ENCODE results near the gene PRKAR1B. TPM values are rescaled to one million over a fixed set of nuclear protein-coding genes. Genes with fewer than 3 reads are reported as not detected.
A peak's percentile ranks its signal among the peaks of the same experiment; 100 is the strongest.

Gene PRKAR1B
- total RNA-seq, 1 donor from 2014 or later, result 16.5 TPM

- intact Hi-C loops (cut with DNase I), result loop anchor here (5.0 kb wide), 1 partner anchor 62 kb away; no protein-coding TSS in a partner anchor
- DNase-seq (no peak), ATAC-seq (ENCODE audit: poor library complexity) (no peak)
Measured at GRCh38 chr7:729140-730000, 2.3 kb upstream of the PRKAR1B start.

GRCh38 chr7:728602-729001, 1.5 kb upstream of the PRKAR1B start:
- DNase-seq (no peak), ATAC-seq (ENCODE audit: poor library complexity) (no peak)
- intact Hi-C loops (cut with DNase I), result loop anchor here (5.0 kb wide), 1 partner anchor 61 kb away; no protein-coding TSS in a partner anchor

GRCh38 chr7:727806-728460, 852 bp upstream of the PRKAR1B start:
- DNase-seq (no peak), ATAC-seq (ENCODE audit: poor library complexity) (no peak)
- intact Hi-C loops (cut with DNase I), result loop anchor here (5.0 kb wide), 1 partner anchor 61 kb away; no protein-coding TSS in a partner anchor

GRCh38 chr7:726854-727103, 302 bp downstream of the PRKAR1B start:
- intact Hi-C loops (cut with DNase I), result loop anchor here (5.0 kb wide), 1 partner anchor 59 kb away; no protein-coding TSS in a partner anchor
- DNase-seq, result no peak
- ATAC-seq (ENCODE audit: poor library complexity), result no peak

- peak; percentile 94 for ATAC-seq (ENCODE audit: poor library complexity)
- intact Hi-C loops (cut with DNase I), result loop anchor here (5.0 kb wide), 1 partner anchor 59 kb away; no protein-coding TSS in a partner anchor
- DNase-seq, result peak; percentile 93
Measured at GRCh38 chr7:726084-726853, 812 bp downstream of the PRKAR1B start, which contains the start of gene DNAAF5. Gene DNAAF5, plus strand, starts transcription at chr7:726699. Its CDS starts 22 bp downstream, at chr7:726721.

- intact Hi-C loops (cut with DNase I), result loop anchor here (5.0 kb wide), 1 partner anchor 58 kb away; no protein-coding TSS in a partner anchor
- DNase-seq (no peak), ATAC-seq (ENCODE audit: poor library complexity) (no peak)
Measured at GRCh38 chr7:725223-726005, 1.7 kb downstream of the PRKAR1B start.

- ATAC-seq (ENCODE audit: poor library complexity) (no peak), DNase-seq (no peak)
- intact Hi-C loops (cut with DNase I), result no loop called here
Measured at GRCh38 chr7:724298-724697, 2.8 kb downstream of the PRKAR1B start.

- ATAC-seq (ENCODE audit: poor library complexity) (no peak), DNase-seq (no peak)
- intact Hi-C loops (cut with DNase I), result no loop called here
Measured at GRCh38 chr7:723541-723940, 3.5 kb downstream of the PRKAR1B start.

GRCh38 chr7:721619-722248, 5.3 kb downstream of the PRKAR1B start:
- intact Hi-C loops (cut with DNase I), result no loop called here
- no peak for DNase-seq
- ATAC-seq (ENCODE audit: poor library complexity), result no peak

- DNase-seq (no peak), ATAC-seq (ENCODE audit: poor library complexity) (no peak)
- intact Hi-C loops (cut with DNase I), result no loop called here
Measured at GRCh38 chr7:716636-717035, 10.4 kb downstream of the PRKAR1B start.

GRCh38 chr7:716222-716621, 10.9 kb downstream of the PRKAR1B start:
- ATAC-seq (ENCODE audit: poor library complexity) (no peak), DNase-seq (no peak)
- intact Hi-C loops (cut with DNase I), result no loop called here

GRCh38 chr7:714251-714671, 12.8 kb downstream of the PRKAR1B start:
- DNase-seq (no peak), ATAC-seq (ENCODE audit: poor library complexity) (no peak)
- intact Hi-C loops (cut with DNase I), result no loop called here

GRCh38 chr7:713488-714230, 13.4 kb downstream of the PRKAR1B start:
- intact Hi-C loops (cut with DNase I), result no loop called here
- ATAC-seq (ENCODE audit: poor library complexity), result no peak
- no peak for DNase-seq

GRCh38 chr7:713139-713457, 14.0 kb downstream of the PRKAR1B start:
- DNase-seq (no peak), ATAC-seq (ENCODE audit: poor library complexity) (no peak)
- intact Hi-C loops (cut with DNase I), result no loop called here

- DNase-seq (no peak), ATAC-seq (ENCODE audit: poor library complexity) (no peak)
- intact Hi-C loops (cut with DNase I), result no loop called here
Measured at GRCh38 chr7:712381-713138, 14.5 kb downstream of the PRKAR1B start.

- DNase-seq (no peak), ATAC-seq (ENCODE audit: poor library complexity) (no peak)
- intact Hi-C loops (cut with DNase I), result no loop called here
Measured at GRCh38 chr7:711922-712380, 15.1 kb downstream of the PRKAR1B start.
